GM13976 (cell line): ENCODE results near the gene RWDD1.

Experiments used
- DNase-seq: peaks from one replicate; pipeline ENCODE4 v3.0.0; 2012; ENCODE audit warnings: low spot score
- in situ Hi-C: fragments of 300-500 bp; cut with MboI; formaldehyde crosslinking; loops from one replicate; pipeline ENCODE4 v1.12.0; 2022; ENCODE audit warnings: low sequenced_read_pairs, mixed read lengths, inconsistent platforms; ENCODE audit not compliant: unreplicated experiment
- TF ChIP-seq, protein P1 (sequence below): IDR thresholded peaks from 2 replicates; pipeline ENCODE4 v1.5.1; 2012; ENCODE audit warnings: borderline replicate concordance, mild to moderate bottlenecking; ENCODE audit not compliant: insufficient read depth; ENCODE audit errors: extremely low read depth, missing control alignments, control extremely low read depth

RWDD1 gene

DNA sequence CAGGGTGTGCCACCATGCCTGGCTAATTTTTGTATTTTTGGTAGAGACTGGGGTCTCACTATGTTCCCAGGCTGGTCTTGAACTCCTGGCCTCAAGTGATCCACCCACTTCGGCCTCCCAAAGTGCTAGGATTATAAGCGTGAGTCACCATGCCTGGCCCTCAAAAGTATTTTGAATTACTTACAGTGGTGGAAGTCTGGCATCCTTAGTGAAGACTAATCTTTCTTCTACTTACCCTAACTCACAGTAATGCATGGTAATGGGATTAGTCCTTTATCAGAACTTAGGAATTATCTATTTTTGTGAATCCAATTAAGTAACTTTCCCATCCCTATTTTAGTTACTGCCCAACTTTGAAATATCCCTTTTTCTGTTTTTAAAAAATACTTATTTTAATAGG is 3.9 kb downstream of the RWDD1 start:
- TF ChIP-seq, protein P1, sequence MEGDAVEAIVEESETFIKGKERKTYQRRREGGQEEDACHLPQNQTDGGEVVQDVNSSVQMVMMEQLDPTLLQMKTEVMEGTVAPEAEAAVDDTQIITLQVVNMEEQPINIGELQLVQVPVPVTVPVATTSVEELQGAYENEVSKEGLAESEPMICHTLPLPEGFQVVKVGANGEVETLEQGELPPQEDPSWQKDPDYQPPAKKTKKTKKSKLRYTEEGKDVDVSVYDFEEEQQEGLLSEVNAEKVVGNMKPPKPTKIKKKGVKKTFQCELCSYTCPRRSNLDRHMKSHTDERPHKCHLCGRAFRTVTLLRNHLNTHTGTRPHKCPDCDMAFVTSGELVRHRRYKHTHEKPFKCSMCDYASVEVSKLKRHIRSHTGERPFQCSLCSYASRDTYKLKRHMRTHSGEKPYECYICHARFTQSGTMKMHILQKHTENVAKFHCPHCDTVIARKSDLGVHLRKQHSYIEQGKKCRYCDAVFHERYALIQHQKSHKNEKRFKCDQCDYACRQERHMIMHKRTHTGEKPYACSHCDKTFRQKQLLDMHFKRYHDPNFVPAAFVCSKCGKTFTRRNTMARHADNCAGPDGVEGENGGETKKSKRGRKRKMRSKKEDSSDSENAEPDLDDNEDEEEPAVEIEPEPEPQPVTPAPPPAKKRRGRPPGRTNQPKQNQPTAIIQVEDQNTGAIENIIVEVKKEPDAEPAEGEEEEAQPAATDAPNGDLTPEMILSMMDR = no peak
- no peak for DNase-seq
- in situ Hi-C loops = no loop called here

DNA sequence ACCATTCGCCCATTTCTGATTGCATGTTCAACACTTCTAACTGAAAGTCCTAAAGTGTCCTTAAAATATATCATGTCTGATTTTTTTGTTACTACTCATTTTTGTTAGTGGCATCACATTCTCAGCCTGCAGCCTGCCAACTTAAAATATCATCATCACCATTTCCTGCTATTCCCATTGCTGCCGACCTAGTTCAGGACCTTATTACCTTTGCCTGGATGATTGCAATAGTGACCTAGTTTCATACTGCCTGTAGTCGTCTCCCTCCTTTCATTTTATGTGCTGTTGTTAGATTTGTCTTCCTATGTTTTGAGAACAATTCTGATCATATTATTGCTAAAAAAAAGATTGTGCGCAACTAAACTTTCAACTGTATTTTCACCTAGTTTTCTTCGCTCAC is 6.2 kb downstream of the RWDD1 start:
- TF ChIP-seq, protein P1 = no peak
- in situ Hi-C loops = no loop called here
- DNase-seq = no peak

DNA sequence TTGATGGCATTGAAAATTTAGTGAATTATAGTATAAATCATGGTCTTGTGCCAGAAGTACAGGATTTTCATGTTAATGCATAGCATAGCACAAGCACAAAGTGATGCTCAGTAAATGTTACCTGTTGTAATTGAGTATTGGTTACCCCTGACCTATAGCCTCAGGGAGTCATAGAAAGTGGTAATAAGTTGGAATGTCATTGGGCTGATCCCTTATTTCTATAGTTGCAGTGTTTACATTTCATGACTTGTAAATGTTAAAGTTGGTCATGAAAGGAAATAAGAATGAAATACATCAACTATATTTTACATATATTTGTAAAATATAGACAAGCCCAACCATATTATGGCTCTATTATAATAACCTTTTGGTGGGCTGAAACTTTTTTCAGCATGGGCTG is 7.0 kb downstream of the RWDD1 start:
- in situ Hi-C loops = no loop called here
- TF ChIP-seq, protein P1 = no peak
- DNase-seq = no peak

DNA sequence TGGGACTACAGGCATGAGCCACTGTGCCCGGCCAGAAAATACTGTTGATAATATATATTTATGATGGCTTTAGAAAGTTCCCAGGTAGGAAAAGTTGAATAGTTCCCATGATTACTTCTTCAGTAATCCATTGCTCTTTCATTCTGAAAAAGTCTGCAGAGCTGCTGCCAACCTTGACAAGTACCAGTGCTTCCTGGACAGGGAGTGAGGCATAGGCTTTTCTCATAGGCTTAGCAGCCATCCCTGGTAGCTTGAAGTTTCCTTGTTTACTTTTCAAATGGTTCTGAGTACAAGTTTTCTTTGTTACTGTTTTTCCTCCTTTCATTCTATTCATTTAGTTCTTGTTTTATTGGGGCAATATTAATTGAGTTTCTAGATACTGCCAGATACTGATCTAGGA is 7.8 kb downstream of the RWDD1 start:
- DNase-seq = no peak
- in situ Hi-C loops = no loop called here
- TF ChIP-seq, protein P1 = no peak

DNA sequence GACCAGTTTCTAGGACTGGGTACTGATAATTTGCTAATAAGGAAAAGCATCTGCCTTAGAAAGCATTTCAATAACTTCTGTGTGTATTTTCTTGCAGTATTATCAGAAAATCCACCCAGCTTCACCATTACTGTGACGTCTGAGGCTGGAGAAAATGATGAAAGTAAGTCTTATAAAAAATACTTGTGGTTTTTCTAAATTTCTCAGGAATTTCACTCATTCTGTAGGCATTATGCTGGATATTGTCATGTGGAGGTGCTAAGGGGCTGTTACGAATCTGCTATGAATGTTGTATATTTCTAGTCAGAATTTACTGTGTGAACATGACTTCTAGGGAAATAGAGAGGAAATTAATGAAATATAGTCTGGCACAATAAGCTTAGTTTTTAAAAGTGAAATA is 8.9 kb downstream of the RWDD1 start:
- in situ Hi-C loops = no loop called here
- TF ChIP-seq, protein P1 = no peak
- no peak for DNase-seq

DNA sequence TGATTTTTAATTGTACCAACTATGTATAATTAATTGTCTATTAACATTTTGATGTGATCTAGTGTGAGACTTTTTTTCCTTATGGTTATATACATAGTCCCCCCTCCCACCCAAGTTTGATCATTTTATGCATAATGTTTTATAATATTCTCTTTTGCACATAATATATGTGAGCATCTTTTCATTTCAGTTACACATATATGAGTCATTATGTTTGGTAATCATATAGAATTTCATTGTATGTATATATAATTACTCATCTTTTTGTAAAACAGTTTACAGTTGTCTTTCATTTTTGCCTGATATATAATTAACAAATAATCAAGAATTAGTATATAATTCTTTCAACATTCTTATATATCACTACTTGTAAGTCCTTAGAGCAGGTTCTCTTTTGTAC is 15.0 kb downstream of the RWDD1 start:
- DNase-seq = no peak
- TF ChIP-seq, protein P1 = no peak
- in situ Hi-C loops = no loop called here

DNA sequence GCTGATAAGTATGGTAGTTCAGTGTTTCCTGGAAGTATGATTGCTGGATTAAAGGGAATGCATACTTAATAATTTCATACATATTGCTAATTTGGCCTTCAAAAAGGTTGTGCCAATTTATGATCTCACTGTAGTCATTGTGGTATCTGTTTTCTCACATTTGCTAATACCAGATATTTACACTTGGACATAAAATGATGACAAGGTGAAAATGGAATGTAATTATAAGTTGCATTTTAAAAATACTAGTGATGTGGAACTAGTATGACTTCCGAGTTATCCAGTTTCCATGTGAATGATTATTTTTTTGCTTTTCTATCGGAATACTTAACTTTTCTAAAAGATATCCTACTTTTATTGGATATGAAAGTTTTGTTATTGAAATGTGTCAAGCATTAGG is 15.4 kb downstream of the RWDD1 start:
- TF ChIP-seq, protein P1 = no peak
- no peak for DNase-seq
- in situ Hi-C loops = no loop called here
